NCI-H1694 (cell line): Measurements from ENCODE around the gene MTM1.

Experiments
- DNase-seq: peaks from one replicate; lab custom pipeline; 2025; lab: John Stamatoyannopoulos, UW

MTM1 gene

DNA sequence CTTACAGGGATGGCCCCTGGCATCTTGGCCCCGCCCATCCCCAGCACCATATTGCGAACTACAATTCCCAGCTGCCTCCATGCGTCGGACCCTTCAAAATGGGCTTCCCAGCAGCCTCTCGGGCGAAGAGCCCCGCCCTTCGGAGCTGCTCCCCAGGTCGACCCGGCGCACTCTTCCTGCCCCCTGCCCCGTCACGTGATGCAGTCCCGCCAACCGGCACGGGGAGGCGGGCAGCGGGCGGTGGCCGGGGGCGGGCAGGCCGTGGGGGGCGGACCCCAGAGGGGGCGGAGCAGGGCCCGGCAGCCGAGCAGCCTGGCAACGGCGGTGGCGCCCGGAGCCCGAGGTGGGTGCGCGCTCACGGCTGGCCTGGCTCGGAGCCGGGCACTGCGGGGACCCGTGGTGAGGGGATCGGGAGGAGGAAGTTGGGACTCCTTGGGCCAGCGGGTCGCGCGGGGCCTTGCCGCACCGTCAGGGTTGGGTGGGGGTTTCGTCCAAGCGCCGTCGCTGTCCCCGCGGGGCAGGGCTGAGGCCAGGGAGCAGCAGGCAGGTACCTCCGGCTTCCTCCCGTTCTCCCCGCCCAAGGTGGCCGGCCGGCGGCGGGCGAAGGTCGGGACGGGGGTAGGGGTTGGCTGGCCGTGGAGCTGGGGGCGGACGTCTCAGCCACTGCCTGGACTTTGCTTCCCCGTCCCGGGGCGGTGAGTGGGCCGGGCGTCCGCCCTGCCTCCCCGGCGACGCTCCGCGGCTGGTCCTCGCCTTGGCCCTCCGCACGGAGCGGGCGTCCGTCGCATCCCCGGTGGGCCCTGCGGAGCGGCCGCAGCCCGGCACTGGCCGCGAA, at the start of gene MTM1:
Gene MTM1 (plus strand): TSS at position 302 of the 835 bp plus-strand sequence. CDS start 23,994 bp downstream, outside the sequence.
- peak; percentile 89 for DNase-seq

GRCh38 chrX:150522494-150522893, 45.9 kb upstream of the MTM1 start:
- no peak for DNase-seq

DNA sequence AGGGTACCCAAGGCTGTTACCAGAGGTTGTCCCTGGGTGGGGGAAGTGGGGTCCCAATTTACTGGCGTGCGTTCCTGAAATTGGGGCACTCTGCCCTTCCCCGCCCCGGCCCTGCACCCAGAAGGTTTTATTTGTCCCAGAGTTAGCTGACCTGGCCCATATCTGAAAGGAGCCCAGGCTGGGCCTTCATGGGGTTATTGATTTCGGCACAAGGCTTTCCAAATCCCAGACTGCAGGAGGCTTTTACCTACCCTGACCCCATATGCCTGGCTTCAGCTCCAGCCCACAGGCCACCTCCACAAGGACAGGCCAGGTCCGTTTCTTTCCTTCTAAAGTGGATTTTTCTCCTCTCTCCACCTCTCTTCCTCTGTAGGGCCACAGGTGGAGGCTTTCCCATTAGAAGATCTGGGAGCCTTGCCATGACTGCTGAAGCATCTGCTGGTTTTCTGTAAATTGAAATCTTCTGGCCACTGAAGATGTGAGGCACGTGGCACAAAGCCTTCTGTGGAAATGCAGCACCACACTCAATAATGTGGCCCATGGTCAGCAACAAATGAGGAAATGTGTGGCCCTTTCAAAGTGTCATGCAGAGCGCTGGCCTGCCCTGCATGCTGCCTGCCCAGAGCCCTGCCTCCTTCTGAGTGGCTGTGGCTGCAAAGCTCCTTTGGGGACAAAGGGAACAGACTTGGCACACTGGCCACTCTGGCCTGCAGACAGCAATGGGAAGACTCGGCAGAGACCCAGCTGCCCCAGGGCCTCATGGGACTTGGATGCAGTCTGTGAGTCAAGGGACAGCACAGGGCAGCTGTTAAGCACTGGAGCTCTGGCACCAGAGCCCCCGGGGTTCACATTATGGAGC, 43.1 kb upstream of the MTM1 start:
- DNase-seq = no peak

DNA sequence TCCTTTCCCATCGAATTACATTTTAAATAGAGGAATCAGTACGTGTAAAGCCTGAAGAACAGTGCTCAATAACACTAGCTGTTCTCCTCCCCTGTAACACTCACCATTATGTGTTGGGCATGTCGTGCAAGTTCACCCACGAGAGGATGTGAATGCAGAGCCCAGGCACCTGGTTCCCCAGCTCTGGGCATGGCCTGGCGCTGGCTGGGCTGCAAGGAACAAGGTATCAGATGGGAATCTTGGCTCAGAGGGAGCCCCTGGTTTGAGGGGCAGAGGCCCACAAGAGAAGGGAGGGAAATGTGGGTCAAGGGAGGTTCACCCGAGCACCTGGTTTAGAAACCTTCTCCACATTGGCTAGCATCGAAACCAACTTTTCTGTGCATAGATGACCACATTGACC, 41.7 kb upstream of the MTM1 start:
- no peak for DNase-seq

- no peak for DNase-seq
These were observed 41.3 kb upstream of the MTM1 start for GRCh38 chrX:150527108-150527507.

DNA sequence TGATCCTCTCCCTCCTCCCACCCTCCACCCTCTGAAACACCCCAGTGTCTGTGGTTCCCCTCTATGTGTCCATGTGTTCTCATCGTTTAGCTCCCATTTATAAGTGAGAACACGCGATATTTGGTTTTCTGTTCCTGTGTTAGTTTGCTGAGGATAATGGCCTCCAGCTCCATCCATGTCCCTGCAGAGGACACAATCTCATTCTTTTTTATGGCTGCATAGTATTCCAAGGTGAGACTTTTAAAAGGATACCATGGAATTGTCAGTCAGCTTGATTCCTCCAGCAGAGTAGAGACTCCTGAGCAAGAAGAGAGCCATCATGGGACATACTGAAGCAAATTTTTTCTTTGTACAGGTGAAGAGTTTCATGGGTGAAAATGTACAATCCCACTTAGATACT, 38.8 kb upstream of the MTM1 start:
- DNase-seq = no peak

DNA sequence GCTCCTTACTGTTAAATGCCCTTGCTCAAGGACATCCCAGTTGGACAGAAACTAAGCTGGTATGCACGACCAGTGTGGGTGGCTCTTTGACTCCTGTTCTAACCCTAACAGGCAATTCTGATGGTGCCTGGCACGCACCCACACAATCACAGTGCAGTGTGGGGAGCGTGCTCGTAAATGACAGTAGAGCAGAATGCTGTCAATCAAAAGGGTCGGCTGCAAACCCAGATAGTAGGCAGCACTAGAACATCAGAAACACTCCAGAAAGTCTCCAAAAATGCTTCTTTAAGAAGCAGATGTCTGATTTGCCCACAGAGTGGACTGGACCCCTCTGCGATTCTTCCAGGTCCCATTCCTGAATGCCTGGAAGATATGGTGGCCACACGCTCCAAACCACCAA, 37.6 kb upstream of the MTM1 start:
- no peak for DNase-seq

DNA sequence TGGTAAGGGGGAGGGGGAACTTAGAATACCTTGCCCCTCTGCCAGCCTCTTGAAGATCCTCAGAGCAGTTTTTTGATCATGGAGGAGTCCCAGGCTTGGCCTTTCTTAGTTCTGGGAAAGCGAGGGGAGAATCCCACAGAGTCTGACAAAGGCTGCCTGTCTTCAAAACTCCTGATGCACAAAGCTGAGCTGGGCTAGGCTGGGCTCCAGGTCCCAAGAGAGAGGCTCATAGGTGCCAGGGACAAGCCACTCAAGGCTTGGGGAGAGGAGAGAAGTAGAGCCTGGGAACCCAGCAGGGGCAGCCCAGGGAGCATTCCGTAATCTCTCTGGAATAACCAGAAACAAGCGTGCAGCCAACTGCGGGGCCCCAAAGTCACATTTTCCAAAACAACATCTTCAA, 37.0 kb upstream of the MTM1 start:
- DNase-seq = no peak

DNA sequence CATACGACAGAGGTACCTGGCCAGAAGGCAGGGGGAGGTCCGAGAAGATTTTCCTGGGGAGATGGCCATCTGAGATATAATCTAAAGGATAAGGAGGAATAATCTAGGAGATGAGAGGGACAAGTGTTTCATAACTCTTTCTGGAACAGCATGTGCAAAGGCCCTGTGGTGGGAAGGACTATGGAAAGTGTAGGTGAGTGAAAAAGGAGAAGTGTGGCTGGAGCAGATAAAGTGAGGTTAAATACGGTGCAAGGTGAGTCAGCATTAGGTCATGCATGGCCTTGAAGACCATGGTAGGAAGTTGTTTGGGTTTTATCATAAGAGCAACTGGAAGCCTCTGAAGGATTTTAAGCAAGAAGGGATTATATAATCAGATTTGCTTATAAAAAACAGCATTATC, 34.6 kb upstream of the MTM1 start:
- no peak for DNase-seq

- DNase-seq = no peak
These were observed 31.8 kb upstream of the MTM1 start for GRCh38 chrX:150536455-150537116.

GRCh38 chrX:150537851-150538250, 30.6 kb upstream of the MTM1 start:
- DNase-seq = no peak

DNA sequence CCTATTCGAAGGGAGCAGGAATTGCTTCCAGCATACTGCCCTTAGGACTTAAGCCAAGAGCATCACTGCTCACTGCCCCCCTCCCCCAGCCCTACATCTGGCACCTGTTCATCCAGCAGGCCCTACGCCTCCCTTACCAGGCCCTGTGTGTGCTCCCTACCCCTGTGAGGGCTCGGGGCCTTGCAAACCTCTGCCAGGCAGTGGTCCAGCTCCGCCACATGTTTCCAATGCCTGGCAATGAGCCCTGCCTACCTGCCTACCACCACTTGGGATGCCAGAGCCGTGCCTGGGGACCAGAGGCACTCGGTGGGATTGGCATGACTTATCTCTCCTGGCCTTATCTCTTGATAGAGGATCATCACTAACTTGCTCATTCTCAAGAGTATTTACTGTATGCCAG, 27.5 kb upstream of the MTM1 start:
- DNase-seq = no peak

- no peak for DNase-seq
These were observed 25.6 kb upstream of the MTM1 start for GRCh38 chrX:150542846-150543229.

GRCh38 chrX:150543230-150544155, 24.9 kb upstream of the MTM1 start:
- DNase-seq = no peak

- no peak for DNase-seq
These were observed 24.1 kb upstream of the MTM1 start for GRCh38 chrX:150544222-150544787.

GRCh38 chrX:150544835-150545770, 23.3 kb upstream of the MTM1 start:
- DNase-seq = no peak

GRCh38 chrX:150546711-150547153, 21.7 kb upstream of the MTM1 start:
- no peak for DNase-seq

DNA sequence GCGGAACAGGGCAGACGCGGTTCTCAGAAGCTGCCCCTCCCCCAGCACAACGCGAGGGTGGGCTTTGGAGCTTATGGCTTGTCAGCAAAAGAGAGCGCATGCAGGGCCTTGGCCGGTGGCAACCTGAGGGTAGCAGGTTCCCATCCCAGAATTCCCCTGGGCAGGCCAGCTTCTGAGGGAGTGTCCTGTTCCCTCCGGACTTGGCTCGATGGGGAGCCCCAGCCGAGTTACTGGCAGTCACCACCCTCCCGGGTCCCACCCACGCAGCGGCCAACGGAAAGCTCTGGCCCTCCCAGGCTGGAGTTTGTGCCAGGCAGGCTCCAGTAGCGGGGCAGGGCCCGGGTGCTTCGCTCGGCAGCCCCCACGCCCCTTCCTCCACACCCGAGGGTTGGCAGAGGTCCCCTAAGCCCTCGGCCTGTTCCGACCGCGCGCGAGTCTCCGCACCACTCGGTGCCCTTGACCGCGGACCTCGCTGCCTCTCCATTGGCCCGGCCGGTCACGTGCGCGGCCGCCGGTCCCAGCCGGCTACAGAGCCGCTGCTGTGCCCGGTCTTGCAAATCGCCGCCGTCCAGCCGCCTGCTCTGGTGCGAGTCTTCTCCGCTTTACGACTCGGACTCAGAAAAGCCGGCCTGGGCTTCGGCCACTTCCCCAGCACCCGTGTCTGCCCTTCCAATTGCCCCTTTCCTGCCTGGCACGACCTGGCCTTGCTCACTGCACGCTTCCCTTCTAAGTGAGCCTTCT, 20.9 kb upstream of the MTM1 start:
- no peak for DNase-seq

DNA sequence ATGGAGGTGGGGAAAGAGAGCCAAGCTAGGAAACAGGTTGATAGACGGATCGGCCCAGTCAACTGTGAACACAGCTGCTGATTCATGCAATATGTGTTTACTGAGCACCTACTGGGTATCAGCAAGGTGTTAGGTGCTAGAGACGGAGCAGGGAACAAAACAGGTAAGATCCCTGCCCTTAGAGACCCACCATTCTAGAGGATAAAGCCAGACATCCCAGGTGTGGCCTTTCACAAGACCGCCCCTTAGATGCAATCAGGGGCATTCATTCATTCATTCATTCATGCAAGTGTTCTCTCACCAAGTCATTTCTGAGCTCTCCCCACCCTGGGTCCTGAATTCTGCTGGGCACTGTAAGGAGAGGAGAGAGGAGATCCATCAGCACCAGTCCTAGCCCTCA, 20.2 kb upstream of the MTM1 start:
- DNase-seq = no peak
